HS-5 (cell line): ENCODE measurements around the gene NOM1.
"Not testable (repeated sequence)": the region's sequence is repeated elsewhere in the genome, so short reads cannot be mapped to it uniquely, and the experiment has no call there.

Experiments used
- DNase-seq: peaks from one replicate; pipeline ENCODE4 v3.0.0-alpha.2; 2012; ENCODE audit warnings: low read depth

Gene NOM1

DNA sequence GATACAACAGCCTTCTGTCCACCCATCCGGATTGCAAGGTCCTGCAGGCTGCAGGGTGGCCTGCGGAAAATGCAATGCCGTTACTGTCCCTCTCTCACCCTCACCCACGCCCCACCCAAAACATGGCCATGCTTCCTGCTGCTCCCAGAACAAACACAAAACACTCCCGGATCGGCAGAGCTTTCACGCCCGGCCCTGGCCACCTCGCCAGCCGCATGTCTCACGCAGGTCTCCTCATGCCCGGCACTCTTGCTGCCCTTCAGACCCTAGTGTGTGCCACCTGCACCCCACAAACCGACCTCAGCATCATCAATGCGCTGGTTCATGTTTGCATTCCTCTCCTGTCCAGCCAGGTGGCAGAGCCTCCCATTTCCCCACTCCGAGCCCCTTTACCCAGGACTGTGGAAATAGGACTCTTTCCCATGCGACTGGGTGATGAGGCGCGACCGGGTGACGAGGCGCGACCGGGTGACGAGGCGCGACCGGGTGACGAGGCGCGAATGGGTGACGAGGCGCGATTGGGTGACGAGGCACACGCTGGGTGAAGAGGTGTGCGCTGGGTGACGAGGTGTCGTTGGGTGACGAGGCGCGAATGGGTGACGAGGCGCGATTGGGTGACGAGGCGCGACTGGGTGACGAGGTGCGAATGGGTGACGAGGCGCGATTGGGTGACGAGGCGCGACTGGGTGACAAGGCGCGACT lies 8.9 kb upstream of the NOM1 start:
- DNase-seq = no peak

DNA sequence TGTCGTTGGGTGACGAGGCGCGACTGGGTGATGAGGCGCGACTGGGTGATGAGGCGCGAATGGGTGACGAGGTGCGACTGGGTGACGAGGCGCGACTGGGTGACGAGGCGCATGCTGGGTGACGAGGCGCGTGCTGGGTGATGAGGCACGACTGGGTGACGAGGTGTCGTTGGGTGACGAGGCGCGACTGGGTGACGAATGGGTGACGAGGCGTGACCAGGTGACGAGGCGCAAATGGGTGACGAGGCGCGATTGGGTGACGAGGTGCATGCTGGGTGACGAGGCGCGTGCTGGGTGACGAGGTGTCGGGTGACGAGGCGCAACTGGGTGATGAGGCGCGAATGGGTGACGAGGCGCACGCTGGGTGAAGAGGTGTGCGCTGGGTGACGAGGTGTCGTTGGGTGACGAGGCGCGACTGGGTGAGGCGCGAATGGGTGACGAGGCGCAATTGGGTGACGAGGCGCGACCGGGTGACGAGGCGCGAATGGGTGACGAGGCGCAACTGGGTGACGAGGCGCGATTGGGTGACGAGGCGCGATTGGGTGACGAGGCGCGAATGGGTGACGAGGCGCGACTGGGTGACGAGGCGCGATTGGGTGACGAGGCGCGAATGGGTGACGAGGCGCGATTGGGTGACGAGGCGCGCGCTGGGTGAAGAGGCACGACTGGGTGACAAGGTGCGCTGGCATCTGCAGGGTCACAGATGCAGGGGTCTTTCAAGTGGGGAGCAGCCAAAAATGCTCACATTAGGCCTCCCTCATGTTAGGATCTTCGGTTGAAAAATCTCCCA lies 7.9 kb upstream of the NOM1 start:
- DNase-seq = no peak

DNA sequence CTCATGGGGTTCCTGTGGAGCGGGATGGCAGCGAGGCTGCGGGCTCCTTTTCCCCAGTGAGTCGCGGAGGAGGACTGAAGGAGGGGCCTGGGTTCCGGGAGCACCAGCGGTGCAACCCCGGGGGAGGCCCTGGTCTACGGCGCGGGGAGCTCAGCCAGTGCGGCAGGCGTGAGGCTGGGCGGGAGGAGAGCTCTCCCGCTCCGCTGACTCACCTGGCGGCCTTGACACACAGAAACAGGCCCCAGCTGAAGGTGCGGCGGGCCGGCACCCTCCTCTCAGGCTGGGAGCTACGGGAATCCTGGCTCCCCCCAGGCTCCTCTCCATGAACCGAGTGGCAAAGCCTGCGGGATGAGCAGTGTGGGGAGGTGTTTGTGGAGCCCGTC lies 6.8 kb upstream of the NOM1 start:
- DNase-seq = no peak

DNA sequence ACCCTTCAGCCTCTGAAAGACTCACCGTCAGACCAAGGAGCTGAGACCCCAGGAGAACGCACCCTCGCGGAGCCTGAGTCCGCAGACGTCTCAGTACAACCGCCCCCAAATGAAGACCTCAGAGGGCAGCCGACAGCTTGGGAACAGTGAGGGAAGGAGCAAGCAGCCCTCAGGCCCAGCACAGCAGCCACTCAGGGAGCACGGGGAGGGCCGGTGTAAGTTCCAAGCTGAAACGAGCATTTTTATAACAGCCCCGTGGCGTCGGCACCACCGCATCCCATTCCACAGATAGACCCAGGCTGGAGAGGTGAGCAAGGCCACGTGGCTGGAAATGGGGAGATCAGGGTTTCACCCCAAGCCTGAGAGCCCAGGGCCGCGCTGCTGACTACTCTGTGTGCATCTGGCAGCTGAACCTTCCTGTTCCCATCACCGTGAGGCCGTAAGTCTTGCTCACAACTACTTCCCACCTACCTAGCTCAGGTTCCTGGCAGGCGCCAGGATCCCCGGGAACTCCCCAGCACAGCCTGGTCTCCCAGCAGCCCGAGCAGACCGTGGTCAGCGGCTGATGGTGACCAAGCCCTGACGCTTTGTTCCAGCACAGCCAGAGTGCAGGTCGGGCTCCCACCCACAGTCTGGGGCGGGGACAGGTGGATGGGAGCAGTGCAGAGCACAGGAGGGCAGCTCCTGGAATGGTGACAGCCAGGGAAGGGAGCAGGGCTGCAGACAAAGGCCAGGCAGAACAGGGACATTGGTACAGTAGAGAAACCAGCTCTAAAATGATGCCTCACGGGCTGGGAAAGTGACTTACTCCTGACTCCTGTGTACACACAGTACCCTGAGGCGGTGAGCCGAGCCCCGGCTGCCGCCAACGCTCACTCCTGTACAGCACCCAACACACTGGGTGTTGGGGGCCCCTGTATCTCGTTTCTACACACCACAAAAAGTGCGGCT lies 6.1 kb upstream of the NOM1 start:
- no peak for DNase-seq

DNA sequence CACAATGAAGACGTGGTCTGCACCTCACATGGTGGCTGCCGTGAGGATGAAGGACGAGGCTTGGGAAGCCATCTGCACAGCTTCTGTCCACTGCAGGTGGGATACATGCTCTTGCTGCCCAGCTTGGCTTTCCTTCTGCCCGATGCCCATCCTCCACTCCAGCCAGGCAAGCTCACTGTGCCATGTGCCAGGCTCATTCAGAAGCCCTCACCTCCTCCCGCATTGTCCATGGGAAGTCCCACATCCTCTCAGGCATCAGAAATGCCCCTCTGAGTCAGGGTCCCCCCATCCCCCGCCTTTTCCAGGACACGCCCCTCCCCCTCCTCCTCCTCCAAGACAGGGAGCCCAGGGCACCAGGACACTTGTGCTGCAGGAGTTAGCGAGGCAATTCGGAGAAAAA lies 4.6 kb upstream of the NOM1 start:
- no peak for DNase-seq

DNA sequence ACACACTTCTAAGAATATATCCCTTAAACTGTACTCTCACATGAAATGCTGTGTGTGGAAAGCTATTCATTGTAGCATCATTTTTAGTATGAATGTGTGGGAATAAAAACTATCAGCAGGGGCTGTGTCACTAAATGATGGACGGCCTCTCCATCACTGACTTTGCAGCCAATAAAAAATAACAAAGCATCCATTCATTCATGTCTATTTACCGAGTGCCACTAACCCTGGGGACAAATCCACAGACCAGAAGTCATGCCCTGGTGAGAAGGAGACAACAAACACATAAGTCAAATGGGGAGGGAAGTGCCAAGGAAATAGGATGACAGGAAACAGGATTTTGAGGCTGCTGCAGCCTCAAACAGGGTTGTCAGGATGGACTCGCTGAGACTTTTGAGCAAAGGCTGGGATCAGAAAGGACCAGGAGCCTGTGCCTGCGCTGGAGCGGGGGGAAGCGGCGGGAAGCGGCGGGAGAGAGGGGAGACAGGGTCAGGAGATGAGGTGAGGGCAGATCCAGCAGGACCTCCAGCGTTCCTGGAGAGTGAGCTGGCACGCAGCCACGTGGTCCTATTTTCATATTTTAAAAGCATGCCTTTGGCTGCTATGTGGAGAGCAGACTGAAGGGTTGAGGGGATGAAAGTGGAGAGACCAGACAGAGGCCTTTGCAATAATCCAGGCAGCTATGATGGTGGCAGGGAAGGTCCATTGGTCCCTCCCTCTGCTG lies 2.2 kb upstream of the NOM1 start:
- no peak for DNase-seq

DNA sequence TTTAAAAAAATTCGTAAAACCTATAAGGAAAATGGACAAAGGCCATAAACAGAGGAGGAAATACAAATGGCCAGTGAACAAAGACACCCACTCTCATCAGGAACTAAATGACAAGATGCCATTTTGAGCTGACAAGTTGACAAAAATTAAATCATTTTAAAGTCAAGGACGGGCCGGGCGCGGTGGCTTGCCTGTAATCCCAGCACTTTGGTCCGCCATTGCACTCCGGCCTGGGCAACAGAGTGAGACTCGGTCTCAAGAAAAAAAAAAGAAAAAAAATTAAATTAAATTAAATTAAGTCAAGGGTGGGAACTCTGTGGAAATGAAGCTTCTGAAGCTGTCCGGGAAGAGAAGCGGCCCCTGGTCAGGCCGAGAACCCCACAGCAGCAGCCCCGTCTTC lies 1.2 kb upstream of the NOM1 start:
- no peak for DNase-seq

DNA sequence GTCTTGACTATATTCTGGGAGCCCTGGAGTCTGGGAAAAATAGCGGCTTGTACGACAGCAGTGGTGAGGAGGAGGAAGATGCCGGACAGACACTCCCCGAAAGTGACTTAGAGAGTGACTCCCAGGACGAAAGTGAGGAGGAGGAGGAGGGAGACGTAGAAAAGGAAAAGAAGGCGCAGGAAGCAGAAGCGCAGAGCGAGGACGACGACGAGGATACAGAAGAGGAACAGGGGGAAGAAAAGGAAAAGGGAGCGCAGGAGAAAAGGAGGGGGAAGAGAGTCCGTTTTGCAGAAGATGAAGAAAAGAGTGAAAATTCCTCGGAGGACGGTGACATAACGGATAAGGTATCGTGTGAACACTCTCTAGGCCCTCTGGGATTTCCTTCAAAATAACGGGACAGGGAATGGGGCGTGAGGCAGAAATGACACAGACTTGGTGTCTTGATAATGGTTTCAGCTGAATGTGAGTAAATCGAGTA lies 908 bp downstream of the NOM1 start:
- DNase-seq = no peak

DNA sequence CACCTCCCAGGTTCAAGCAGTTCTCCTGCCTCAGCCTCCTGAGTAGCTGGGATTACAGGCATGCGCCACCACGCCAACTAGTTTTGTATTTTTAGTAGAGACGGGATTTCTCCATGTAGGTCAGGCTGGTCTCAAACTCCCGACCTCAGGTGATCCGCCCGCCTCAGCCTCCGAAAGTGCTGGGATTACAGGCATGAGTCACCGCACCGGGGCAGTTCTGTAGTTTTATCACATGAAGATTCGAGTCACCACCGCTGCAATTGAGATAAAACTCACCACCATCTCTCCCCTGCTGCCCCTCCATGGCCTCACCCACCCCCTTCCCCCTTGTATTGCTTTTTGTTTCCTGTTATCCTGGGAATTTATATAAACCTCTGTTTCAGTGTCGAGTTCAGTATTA lies 3.7 kb downstream of the NOM1 start:
- not testable (repeated sequence) for DNase-seq

DNA sequence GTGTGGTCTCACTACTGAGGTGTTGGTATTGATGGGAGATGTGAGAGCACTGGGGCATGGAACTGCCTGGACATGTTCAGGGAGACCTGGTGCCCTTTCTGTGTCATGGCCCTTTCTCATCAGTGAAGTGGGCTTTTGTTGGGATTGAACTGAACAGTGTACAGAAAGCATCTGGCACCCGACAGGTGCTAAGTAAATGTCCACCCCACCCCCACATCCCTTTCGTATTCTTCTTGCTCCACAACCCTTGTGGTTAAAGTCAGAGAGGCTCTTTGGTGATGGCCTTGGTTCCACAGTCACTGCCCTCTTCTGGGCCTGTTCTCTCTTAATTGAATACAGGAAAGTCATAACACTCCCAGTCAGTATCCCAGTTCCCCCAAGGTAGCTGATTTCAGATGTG lies 5.4 kb downstream of the NOM1 start:
- DNase-seq = no peak

DNA sequence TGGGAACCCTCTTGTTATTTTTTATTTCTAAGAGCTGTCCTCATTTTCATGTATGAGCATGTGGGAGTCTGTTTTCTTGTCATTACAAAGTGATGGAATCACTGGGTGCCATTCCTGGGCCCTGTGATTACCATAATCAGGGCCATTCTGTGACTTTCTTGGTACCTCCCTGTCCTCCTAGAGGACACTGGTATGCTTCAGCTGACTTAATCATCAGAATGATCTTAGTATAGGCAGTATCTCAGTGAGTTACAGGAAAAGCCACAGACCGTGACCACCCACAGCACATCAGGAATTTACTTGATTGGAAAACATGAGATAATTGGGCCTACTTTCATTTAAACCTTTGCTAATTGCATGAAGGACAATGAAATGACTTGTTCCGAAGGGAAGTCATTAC lies 7.2 kb downstream of the NOM1 start:
- DNase-seq = no peak

DNA sequence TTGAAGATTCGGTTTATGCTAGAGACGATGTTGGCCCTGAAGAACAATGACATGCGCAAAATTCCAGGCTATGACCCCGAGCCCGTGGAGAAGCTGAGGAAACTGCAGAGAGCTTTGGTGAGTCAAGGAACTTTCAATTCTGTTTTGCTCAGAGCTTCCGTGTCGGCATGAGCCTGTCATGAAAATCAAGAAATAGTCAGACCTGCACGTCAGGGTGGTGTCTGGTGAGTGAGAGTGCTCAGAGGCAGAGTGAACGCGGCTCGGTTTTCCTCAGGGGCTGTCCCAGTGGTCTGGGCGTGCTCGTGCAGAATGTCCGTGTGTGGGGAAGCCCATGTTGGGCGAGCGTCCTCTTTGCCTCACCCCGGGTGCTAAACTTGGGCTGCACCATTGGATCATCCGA lies 12.6 kb downstream of the NOM1 start:
- DNase-seq = no peak

DNA sequence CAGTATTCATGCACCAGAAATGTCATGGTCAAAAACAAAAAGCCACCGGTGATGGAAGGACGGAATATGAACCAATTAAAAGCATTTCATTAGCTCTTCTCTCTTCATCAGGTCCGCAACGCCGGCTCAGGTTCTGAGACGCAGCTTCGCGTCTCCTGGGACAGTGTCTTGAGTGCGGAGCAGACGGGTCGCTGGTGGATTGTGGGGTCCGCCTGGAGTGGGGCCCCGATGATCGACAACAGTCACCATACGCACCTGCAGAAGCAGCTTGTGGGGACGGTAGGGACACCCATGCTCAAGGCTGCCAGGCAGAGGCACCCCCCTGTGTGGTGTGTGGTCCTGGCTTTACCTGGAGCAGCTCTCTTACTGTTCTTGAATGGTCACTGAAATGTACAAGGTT lies 13.4 kb downstream of the NOM1 start:
- no peak for DNase-seq

DNA sequence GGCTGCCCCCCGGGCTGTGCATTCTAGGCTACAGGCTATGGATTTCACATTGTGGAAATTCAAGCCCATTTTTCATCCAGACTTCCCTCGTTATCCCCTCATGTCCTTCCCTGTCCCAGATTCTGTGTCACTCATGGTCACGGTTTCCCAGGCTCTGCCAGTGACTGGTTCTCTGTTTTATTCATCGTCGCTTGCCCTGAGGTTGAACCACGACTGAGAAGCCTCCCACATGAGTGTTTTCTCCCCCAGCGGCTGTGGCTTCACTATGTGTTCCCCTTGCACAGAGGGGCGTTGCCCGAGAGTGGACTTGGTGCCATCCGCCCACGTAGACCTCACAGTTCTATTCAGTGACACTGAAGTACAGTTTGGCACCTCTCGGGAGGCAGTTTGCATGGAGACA lies 14.0 kb downstream of the NOM1 start:
- DNase-seq = no peak

DNA sequence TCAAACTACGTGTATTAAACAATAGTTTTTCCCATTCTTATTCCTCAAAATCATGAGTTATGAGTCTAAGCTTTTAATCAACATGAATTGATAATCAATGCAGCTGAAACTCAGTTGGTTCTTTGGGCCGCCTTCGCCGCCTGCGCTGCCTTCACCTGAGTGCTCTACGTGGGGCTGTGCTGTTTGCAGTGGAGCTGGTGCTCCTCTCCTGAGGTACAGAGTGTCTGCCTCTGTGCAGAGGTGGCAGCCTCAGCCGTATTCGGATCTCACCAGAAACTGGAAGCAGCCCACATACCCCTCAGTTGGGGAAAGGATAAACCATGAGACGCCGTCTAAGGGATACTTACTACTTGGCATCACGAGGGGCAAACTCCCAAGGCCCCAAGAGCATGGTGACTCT lies 15.5 kb downstream of the NOM1 start:
- no peak for DNase-seq

DNA sequence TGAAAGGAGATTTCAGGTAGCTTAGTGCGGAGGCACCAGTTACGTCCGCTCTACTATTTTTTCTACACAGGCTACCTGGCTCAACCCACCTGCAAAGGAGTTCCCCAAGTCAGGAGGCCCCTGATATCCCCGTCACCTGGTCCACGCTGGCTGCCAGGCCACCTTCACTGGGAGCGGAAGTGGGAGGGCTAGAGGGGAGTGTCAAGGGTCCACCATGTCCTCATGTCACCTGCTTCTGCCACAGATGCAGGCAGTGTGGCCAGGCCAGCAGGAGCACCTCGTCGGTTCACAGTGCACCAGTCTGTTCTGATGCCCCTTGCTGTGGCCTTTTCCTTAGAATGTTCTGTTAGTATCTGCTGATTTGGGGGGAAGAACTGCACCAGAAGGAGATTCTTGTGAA lies 16.9 kb downstream of the NOM1 start:
- no peak for DNase-seq

DNA sequence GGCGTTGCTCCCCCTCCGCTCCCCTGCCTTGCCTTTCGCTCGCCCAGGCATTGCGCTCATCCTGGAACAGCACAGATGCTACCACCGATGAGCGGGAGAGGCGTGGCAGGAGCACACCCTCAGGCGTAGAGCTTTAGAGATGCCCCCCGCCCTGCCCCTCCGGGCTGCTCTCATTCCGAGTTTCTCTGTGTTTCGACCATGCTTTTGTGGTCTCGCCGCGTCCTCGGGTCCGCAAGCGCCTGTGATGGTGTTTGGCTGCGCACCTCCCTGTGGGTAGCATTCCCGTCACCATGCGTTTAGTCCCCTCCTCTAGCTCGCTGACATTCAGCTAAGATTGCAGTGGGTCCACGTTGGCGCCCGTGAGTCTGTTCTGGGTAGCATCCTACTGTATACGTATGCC lies 18.7 kb downstream of the NOM1 start:
- DNase-seq = no peak

DNA sequence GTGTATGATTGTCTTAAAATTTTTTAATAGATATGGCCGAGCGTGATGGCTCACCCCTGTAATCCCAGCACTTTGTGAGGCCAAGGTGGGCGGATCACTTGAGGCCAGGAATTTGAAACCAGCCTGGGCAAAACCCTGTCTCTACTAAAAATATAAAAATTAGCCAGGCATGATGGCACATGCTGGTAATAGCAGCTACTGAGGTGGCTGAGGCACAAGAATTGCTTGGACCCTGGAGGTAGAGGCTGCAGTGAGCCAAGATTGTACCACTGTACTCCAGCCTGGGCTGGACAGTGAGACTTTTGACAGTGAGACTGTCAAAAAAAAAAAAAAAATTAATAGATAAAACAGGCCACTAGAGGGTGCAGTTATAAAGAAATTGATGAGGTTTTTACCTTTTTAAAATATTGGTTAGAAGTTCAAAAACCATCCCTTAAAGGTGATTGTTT lies 20.5 kb downstream of the NOM1 start:
- DNase-seq = no peak

DNA sequence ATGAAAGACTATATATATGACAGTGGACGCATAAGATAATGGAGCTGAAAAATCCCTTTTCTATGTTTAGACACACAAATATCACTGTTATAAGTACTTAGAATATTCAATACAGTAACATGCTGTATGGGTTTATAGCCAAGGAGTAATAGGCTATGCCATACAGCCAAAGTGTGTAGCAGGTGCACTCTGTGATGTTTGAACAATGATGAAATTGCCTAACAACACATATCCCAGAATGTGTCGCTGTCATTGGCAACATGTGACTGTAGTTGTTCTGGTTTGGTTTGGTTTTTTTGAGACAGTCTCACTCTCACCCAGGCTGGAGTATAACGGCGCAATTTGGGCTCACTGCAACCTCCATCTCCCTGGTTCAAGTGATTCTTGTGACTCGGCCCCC lies 26.1 kb downstream of the NOM1 start:
- no peak for DNase-seq

DNA sequence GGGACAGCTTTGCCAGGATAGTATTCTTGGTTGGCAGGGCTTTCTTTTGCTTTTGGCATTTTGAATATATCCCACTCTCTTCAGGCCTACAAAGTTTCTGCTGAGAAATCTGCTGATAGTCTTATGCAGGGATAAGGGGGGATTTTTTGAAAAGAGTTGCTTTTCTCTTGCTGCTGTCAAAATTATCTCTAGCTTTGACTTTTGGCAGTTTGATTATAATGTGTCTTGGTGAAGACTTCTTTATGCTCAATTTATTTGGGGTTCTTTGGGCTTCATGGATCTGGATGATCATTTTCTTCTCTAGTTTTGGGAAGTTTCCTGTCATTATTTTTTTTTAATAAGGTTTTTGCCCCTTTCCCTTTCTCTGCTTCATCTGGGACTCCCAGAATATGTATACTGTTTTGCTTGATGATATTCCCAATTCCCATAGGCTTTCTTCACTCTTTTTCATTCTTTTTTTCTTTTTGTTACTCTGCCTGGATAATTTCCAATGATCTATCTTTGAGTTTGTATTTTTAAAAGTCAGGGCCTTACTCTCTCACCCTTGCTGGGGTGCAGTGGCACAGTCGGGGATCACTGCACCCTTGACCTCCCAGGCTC lies 29.6 kb downstream of the NOM1 start:
- no peak for DNase-seq

DNA sequence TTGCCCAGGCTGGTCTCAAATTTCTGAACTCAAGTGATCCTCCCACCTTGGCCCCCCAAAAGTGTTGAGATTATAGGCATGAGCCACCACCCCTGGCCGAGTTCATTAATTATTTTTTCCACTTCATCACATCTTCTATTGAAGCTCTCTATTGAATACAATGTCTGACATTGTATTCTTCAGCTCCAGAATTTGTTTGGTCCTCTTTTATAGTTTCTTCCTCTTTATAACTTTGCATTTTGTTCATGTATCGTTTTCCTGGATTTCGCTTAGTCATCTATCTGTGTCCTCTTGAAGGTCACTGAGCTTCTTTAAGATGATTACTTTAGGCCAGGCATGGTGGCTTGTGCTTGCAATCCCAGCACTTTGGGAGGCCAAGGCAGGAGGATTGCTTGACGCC lies 30.2 kb downstream of the NOM1 start:
- no peak for DNase-seq
